Duodenal mucosa (tissue), 2 donors: ENCODE data around the gene RBM8A.
"Not testable (repeated sequence)": the region's sequence is repeated elsewhere in the genome, so short reads cannot be mapped to it uniquely, and the experiment has no call there.

Experiments
- H3K27ac ChIP-seq: one replicate; pipeline ENCODE4 v1.7.0; 2013; ENCODE audit warnings: low read depth, low read length
- H3K27me3 ChIP-seq, 2 donors: one replicate each; pipeline ENCODE4 v1.7.0; 2013; ENCODE audit warnings: low read length in 2 of 2, control low read depth in 1 of 2; ENCODE audit not compliant: insufficient read depth in 2 of 2, control insufficient read depth in 1 of 2
- H3K36me3 ChIP-seq, 2 donors: one replicate each; pipeline ENCODE4 v1.7.0; 2013; ENCODE audit warnings: low read length in 2 of 2, control low read depth in 1 of 2; ENCODE audit not compliant: insufficient read depth in 2 of 2, control insufficient read depth in 1 of 2
- H3K4me1 ChIP-seq, 2 donors: one replicate each; pipeline ENCODE4 v1.7.0; 2013; ENCODE audit warnings: low read length in 2 of 2, control low read depth in 1 of 2; ENCODE audit not compliant: insufficient read depth in 2 of 2, control insufficient read depth in 1 of 2
- H3K4me3 ChIP-seq, 2 donors: one replicate each; pipeline ENCODE4 v1.7.0; 2013; ENCODE audit warnings: low read length in 2 of 2, low read depth in 1 of 2
- H3K9ac ChIP-seq, 2 donors: one replicate each; pipeline ENCODE4 v1.7.0; 2013; ENCODE audit warnings: low read length in 2 of 2, low read depth in 1 of 2
- H3K9me3 ChIP-seq, 2 donors: one replicate each; pipeline ENCODE4 v1.7.0; 2013; ENCODE audit warnings: low read length in 2 of 2, control low read depth in 1 of 2; ENCODE audit not compliant: control insufficient read depth in 1 of 2

The RBM8A gene

DNA sequence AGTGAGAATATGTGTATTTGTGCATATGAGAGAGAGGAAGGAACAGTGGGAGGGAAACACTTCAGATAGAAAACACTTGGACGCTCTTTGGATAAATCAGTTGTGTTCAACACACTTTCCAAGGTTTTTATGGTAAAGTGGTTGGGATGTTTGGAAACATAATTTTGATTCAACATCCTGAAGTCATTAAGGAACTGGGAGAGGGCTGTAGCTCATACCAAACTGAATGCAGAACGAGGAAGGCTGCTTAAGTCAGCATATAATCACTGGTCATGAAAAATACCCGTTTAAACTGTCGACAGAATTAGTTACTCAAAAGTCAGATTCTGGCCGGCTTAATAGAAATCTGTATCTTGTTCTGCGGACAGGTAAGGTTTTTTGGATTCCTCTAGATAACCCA, 15.6 kb upstream of the RBM8A start:
- Histone ChIP-seq H3K27ac (no peak overlapping the region), H3K9ac (no peak overlapping the region), H3K4me1 (peaks cover 7 to 9% of the 10 kb centered on the region in 2 donors), H3K4me3 (no peak overlapping the region), H3K36me3 (peaks cover 0 to 4% of the 10 kb centered on the region in 2 donors), H3K9me3 (no peaks in the 10 kb centered on the region), H3K27me3 (no peaks in the 10 kb centered on the region)

DNA sequence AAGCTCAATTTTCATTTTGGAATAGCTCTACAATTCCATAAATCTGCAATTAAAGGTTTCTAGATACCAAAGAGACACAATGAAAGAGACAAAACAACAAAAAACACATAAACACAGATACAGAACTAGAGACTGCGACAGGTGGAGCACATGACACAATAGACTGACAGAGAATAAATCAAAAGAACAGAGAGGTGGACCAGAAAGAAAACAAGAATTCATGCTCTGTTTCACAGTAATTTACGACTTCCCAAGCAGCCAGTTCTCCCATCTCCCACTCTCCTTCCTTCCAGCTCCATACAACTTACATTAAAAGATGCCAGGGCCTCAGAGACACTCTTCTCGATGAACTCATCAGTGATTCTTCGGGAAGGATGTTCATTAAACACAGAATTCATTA, 15.1 kb upstream of the RBM8A start:
- Histone ChIP-seq H3K9me3 (no peaks in the 10 kb centered on the region), H3K4me1 (peaks cover 7 to 9% of the 10 kb centered on the region in 2 donors), H3K4me3 (no peak overlapping the region), H3K27me3 (no peaks in the 10 kb centered on the region), H3K27ac (no peak overlapping the region), H3K36me3 (peaks cover 0 to 4% of the 10 kb centered on the region in 2 donors), H3K9ac (no peak overlapping the region)

DNA sequence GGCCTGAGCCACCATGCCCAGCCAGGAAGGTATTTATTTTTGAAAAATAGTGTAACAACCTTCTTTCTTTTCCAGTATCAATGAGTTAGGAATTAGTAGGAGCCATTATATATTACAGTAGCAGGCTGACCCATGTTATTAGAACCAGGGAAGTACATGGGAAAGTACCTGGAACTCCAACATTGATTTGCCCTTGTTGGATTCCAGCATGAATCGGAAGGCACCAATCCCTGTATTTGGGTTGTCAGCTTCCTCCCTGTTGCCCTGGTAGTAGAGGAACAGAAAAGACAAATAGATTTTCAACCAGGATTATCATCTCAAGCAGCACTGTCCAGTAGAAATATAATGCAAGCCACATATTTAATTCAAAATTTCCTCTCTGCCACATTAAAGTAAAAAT, 10.2 kb upstream of the RBM8A start:
- Histone ChIP-seq H3K36me3 (peaks cover 5 to 7% of the 10 kb centered on the region in 2 donors), H3K4me3 (no peak overlapping the region), H3K9me3 (no peaks in the 10 kb centered on the region), H3K4me1 (peaks cover 6 to 11% of the 10 kb centered on the region in 2 donors), H3K9ac (no peak overlapping the region), H3K27me3 (no peaks in the 10 kb centered on the region), H3K27ac (no peak overlapping the region)

GRCh38 chr1:145936247-145936646, 9.0 kb upstream of the RBM8A start:
- H3K9ac ChIP-seq, result no peak overlapping the region
- no peaks in the 10 kb centered on the region for H3K27me3 ChIP-seq
- H3K4me1 ChIP-seq, result peaks cover 6 to 11% of the 10 kb centered on the region in 2 donors
- no peak overlapping the region for H3K27ac ChIP-seq
- H3K9me3 ChIP-seq, result no peaks in the 10 kb centered on the region
- peaks cover 5 to 7% of the 10 kb centered on the region in 2 donors for H3K36me3 ChIP-seq
- no peak overlapping the region for H3K4me3 ChIP-seq

DNA sequence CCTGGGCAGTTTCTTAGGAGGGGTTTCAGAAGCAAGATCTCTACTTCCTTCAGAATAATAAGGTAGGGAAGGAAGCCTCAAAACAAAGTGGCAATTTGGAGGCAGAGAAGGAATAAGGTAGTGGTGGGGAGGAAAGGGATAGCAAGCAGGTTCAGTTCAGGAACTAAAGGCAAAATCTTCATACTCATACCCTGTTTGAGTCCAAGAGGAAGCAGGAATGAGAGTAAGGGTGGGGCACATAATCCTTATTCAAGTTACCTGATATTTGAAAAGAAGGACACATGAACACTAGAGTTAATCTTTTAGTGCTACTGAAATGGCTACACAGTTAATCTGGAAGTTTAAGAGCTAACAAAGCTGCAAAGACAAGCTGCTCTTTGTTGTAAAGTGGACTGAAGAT, 8.4 kb upstream of the RBM8A start:
- Histone ChIP-seq H3K4me3 (no peak overlapping the region), H3K4me1 (peaks cover 6 to 11% of the 10 kb centered on the region in 2 donors), H3K27me3 (no peaks in the 10 kb centered on the region)

DNA sequence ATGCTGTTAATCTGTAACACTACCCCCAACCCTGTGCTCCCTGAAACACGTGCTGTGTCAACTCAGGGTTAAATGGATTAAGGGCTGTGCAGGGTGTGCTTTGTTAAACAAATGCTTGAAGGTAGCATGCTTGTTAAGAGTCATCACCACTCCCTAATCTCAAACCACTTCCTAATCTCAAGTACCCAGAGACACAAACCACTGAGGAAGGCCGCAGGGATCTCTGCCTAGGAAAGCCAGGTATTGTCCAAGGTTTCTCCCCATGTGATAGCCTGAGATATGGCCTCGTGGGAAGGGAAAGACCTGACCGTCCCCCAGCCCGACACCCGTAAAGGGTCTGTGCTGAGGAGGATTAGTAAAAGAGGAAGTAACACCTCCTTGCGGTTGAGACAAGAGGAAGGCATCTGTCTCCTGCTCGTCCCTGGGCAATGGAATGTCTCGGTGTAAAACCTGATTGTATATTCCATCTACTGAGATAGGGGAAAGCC, 5.3 kb upstream of the RBM8A start:
- not testable (repeated sequence) for H3K27me3 ChIP-seq, H3K4me3 ChIP-seq, H3K27ac ChIP-seq, H3K9me3 ChIP-seq, H3K36me3 ChIP-seq, H3K9ac ChIP-seq
- peaks cover 11 to 12% of the 10 kb centered on the region in 2 donors for H3K4me1 ChIP-seq

More for the DNA sequence above, 8.4 kb upstream of the RBM8A start:
- H3K9me3 ChIP-seq, result no peaks in the 10 kb centered on the region
- no peak overlapping the region for H3K9ac ChIP-seq
- peaks cover 5 to 7% of the 10 kb centered on the region in 2 donors for H3K36me3 ChIP-seq
- H3K27ac ChIP-seq, result no peak overlapping the region

- Histone ChIP-seq H3K4me3 (peak overlapping the region; percentile 75 to 92), H3K27me3 (no peaks in the 10 kb centered on the region), H3K9me3 (no peaks in the 10 kb centered on the region), H3K27ac (peak overlapping the region; percentile 68), H3K9ac (peak overlapping the region; percentile 71 to 88), H3K36me3 (peaks cover 0 to 8% of the 10 kb centered on the region in 2 donors), H3K4me1 (peaks cover 6 to 14% of the 10 kb centered on the region in 2 donors)
Observed at GRCh38 chr1:145927916-145928643, 796 bp upstream of the RBM8A start.

DNA sequence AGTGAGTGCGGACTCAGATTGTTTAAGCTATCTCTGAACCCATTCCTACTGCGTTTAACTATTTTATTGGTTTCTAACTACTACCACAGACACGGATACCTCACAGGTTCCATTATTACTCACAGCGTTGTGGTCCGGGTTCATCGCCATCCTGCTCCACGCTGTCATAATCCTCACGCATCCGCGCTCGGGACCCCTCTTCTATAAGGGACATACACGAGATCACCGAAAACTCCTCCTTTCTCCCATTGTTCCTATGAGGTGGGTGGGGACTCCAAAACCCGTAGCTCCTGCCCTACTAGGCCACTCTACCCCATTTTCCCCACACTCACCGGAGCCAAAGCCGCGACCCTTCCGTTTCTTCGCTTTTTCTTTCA, 610 bp downstream of the RBM8A start:
- no peaks in the 10 kb centered on the region for H3K9me3 ChIP-seq
- no peaks in the 10 kb centered on the region for H3K27me3 ChIP-seq
- H3K9ac ChIP-seq, result peak overlapping the region; percentile 71 to 88
- H3K27ac ChIP-seq, result peak overlapping the region; percentile 81
- peaks cover 6 to 14% of the 10 kb centered on the region in 2 donors for H3K4me1 ChIP-seq
- H3K4me3 ChIP-seq, result peak overlapping the region; percentile 75 to 92
- peaks cover 0 to 8% of the 10 kb centered on the region in 2 donors for H3K36me3 ChIP-seq

DNA sequence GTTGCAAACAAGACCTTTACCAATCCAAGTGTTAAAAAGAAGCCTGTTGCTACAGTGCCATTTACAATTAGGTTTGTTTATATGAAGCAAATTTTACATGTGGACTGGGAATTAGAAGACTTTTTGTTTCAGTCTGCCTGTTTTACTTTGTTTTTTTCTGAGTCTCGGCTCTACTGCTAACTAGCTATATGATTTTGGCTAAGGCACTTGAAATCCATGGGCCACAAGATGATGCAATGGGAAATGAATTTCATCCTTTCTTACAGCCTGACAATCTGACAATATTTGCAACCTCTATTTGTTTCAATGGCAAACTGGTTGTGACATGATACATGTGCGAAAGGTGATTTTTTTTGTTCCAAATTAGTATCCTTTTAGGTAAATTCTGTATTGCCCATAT, 5.0 kb downstream of the RBM8A start:
- no peak overlapping the region for H3K27ac ChIP-seq
- no peak overlapping the region for H3K4me3 ChIP-seq

DNA sequence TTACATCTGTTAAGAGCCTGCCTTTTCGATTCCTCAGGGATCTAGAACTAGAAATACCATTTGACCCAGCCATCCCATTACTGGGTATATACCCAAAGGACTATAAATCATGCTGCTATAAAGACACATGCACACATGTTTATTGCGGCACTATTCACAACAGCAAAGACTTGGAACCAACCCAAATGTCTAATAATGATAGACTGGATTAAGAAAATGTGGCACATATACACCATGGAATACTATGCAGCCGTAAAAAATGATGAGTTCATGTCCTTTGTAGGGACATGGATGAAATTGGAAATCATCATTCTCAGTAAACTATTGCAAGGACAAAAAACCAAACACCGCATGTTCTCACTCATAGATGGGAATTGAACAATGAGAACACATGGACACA, 7.0 kb downstream of the RBM8A start:
- not testable (repeated sequence) for H3K9me3 ChIP-seq, H3K36me3 ChIP-seq, H3K27me3 ChIP-seq, H3K4me3 ChIP-seq, H3K27ac ChIP-seq, H3K9ac ChIP-seq
- peaks cover 12 to 19% of the 10 kb centered on the region in 2 donors for H3K4me1 ChIP-seq

More for the DNA sequence above, 5.0 kb downstream of the RBM8A start:
- peaks cover 0 to 8% of the 10 kb centered on the region in 2 donors for H3K36me3 ChIP-seq
- H3K27me3 ChIP-seq, result no peaks in the 10 kb centered on the region
- no peaks in the 10 kb centered on the region for H3K9me3 ChIP-seq
- H3K4me1 ChIP-seq, result peaks cover 14 to 27% of the 10 kb centered on the region in 2 donors
- no peak overlapping the region for H3K9ac ChIP-seq
